ENCODE results near the gene GRIK3. TPM values are rescaled to one million over a fixed set of nuclear protein-coding genes. Genes with fewer than 3 reads are reported as not detected.

The GRIK3 gene
- polyA plus RNA-seq, 1 donor: 3.4 TPM

DNA sequence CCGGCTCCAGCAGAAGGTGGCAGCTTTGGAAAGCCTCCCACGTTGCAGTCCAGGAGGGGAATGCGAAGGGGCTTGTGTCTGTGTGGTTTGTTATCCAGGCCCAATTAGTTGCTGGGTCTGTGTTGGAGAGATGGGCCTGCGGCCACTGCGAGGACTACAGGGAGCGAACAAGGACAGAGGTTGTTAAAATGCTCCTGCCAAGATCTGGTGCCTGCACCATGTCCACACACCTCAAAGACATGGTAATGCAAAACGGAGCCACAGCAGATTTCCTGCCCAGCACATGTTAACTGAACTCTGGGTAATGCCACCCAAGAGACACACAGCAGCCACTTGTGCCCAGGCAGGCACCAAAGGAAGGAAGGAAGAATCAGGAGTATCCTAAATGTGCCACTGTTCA lies 18.6 kb downstream of the GRIK3 start:
- DNase-seq: no peak

DNA sequence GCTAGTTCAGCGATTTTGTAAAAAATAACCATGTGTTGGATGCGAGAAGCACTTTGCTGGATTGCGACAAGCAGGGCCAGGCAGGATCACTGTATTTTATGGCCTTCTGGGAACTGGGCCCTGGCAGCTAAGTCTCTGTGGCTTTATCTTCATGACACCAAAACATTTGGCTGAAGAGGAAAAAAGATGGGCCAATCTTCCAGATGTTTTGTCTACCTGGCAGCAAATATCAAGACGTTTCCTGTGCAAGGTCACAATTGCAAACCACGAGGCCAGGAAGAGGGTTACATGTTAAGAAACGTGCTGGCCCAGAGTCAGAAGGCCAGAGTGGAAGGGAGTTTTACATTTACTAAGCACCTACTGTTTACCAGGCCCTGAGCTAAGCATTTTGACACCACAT lies 22.1 kb downstream of the GRIK3 start:
- no peak for DNase-seq

DNA sequence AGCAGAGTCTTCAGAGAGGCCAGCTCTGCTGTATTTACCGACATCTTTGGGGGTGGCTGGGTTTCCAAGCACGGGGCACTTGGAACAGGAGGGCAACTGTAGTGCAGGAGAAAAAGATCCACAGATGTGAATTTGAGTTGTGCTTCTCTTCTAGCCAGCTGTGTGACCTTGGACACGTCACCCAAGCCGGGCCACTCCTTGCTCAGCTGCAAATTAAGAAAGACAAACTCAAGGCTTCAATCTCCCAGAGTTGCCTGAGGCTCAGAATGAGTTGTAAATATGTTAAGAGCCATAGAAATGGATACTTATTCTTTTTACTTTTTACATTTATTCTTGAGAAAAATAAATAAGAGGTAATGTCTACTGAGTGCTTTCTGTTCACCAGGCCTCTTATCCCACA lies 24.3 kb downstream of the GRIK3 start:
- DNase-seq: no peak

DNA sequence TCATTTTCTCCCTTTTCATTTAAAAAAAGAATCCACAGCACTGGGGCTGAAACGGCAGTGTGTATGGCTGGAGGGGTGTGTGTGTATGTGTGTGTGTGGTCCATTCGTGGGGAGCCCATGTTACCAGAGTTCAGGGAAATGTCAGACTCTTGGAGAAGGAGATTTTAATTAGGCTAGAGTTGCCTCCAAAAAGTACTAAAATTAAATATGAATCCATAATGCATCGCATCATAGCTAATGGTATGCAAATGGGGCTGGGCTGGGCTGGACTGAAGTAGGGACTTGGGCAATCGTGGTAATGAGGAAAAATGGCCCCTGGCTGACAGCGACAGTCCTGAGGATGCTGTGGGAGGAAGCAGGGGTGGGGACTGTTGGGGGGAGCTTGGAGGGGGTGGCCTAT lies 24.8 kb downstream of the GRIK3 start:
- no peak for DNase-seq

DNA sequence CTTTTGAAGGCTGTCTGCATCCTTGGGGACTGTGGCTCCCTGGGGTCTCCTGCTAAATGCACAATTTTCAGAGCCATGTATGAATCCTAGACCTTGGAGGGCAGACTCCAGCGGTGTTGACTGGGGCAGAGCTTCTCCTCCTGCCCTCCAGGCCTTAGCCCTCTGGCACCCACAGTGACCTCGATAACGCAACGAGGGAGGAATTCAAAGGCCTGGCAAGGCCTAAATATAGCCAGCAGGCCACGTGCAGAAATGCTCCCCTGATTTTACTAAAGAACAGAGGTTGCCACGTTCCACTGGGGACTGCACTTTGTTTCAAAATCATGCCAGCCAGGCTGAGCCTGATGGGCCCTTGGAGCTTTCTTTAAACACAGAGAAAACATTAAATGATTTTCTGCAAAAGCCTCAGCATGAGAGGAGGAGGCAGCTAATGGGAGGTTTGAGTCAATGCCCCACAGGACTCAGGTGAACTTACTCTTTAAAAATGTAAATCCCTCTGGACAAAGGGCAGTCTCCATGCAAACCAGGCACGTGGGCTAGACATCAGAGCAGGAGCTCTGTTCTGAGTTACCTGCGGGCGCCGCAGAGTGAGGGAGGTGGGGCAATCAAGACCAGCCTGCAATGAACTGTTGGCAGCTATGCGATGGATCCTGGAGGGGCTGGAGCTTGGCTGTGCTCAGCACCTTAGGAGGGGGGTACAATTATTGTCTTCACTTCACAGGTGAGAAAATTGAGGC lies 28.0 kb downstream of the GRIK3 start:
- no peak for DNase-seq

DNA sequence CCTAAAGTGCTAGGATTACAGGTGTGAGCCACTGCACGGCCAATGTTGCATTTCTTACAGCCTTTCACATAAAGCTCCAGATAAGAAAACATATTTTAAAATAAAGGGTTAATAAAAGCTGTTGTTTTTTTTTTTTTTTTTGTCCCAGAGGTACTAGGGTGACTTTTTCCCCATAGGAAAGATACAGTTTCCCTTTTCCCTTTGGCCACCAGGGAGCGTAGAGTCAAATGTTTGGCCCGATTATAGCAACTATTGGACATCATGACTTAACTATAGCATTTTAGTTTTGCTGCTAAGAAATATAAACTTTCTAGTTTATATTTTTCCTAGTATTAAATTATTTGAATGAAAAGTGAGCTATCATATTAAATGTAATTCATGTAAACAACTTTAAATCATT lies 31.4 kb downstream of the GRIK3 start:
- DNase-seq: no peak

DNA sequence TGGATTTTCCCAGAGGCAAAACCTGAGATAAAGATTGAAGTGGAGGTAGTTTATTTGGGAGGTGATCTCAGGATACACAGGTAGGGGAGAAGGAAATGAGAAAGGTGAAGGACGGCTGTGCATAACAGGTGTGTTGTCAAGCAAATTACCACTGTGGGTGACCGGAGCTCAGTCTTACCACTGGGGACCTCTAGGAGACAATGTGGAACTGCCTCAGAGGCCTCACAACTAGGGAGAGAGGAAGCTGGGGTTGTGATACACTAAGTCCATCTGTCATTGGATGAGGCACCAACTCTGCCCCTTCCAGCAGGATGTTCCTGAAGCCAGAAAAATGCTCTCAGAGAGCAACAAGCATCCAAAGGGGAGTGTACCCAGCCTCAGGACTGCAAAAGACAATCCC lies 32.6 kb downstream of the GRIK3 start:
- no peak for DNase-seq

DNA sequence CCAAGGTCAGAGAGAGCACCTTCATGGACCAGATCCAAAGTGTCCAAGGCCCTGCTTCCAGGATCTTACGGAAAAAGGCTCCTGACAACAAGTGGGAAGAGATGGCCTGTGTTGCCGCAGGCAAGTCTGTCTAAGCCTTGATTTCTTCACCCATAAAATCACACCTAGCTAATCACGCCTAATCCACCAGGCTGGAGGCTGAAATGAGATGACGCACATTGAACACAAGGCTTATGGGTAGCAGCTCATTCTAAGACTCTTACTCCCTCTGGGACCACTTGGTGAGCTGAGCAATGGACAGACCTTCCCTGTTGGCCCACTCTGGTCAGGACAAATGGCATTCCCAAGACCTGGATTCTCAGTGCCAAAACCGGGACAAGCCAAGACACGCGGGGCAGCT lies 38.2 kb downstream of the GRIK3 start:
- DNase-seq: no peak

DNA sequence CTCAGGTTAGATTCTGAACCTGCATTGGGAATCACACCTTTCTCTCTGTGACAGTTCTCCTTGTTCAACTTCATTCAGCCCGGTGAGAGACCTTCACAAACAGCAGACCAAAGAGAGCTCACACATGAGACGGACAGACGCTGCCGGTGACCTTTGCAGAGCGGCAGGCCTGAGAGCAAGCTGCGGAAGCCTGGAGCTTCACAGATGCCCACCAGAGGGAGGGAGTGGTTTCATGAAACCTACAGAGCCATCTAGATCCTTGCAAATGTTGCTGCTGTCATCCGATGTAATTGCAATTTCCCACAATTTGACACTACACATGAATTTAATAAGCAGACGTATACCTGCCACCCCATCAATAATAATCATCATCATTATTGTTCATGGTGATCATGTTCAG lies 39.4 kb downstream of the GRIK3 start:
- no peak for DNase-seq

DNA sequence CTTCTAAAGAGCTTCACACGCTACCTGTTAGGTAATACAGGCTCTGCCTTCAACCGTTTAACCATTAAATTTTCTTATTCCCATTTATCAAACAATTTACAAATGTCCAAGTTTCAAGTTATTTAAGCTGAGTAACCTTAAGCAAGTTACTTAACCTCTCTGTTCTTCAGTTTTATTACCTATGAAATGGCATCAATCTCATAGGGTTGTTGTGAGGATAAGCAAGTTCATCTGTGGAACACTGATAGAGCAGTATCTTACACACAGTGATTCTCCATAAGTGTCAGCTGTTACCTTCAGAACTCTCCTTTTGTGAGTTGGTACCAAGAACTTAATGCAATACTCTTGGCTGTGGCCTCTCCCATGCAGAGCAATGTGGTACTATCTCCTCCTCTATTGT lies 40.0 kb downstream of the GRIK3 start:
- no peak for DNase-seq

DNA sequence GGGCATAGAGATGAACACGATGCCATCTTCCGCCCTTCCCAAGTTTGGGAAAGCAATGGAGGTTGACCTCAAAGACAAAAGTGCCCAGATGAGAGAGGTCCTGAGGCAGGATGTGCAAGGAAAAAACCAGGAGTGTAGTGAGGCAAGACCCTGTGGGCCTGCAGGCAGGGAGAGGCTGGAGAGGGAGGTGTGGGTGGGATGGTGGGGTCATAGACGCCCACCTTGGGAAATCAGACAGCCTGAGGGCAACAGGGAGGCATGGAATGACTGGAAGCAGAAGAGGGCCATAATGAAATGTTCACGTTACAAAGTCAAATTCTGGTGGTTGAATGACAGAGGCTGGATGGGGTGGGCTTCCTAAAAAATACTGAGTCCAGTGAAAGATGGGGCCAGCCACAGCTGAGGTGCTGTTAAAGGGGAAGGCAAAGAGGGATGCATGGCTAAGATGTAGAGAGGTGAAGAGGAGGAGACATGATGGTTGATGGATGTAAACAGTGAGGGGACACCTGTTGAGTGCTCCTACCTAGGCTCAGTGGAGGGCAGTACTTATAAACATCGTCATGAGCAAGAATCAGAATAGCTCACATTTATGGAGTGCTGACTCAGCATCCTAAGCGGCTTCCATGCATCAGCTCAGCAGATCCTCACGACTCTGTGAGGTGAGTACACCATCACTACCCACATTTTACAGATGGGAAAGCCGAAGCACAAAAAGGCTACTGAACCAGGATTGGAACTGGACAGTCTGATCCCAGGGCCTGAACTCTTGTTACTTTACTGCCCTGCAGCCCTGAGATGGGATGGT lies 42.0 kb downstream of the GRIK3 start:
- DNase-seq: no peak

DNA sequence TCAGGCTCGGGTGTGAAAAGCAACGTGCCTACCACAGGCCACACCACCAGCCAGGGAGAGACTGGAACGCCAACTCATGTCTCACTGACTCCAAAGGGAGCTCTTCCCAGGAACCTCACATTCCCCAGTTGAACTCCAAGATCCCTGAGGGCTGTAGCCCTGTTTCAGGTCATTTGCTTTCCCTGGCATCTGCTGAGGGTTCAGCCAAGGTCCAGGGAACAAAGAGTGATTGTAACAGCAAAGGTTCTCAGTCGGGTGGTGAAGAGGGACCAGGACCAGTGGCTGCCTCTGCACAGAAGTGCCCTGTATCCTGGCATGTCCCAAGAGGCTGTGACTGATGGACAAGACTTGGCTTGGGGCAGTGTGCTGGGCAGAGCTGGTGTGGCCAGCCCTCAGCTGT lies 42.8 kb downstream of the GRIK3 start:
- no peak for DNase-seq

DNA sequence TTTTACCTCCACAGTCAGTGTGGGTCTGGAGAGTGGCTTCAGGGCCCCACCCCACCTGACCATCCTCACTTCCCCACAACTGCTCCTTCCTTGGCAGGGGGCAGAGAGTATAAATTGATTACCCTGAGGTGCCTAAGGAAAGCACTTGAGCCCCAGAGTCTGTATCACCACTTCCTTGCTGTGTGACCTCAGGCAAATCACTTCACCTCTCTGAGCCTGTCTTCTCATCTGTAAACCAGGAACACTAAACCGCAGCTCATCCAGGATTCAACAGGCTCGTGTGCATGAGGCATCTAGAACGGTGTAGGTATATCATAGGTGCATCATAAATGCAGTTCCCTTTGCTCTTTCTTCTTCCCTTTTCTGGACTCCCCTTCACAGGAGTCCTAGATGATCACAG lies 43.4 kb downstream of the GRIK3 start:
- DNase-seq: no peak

DNA sequence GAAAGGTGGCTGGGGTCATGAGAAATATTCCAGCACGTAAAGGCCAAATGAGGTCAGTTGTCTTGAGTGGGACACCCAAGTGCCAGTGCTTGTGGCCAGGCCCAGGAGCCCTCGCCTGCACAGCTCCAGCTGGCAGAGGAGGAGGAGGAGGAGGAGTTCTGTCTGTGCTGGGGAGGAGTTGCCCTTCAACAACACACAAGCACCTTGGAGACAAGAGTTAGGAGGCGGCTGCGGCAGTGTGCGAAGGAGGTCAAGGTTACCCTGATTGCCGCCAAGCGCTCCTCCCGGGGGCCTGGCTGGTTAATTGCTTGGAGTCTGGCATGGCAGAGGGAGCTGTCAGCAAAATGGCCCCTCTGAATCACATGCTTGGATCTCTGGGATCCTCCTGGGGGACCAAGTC lies 45.1 kb downstream of the GRIK3 start:
- DNase-seq: no peak

DNA sequence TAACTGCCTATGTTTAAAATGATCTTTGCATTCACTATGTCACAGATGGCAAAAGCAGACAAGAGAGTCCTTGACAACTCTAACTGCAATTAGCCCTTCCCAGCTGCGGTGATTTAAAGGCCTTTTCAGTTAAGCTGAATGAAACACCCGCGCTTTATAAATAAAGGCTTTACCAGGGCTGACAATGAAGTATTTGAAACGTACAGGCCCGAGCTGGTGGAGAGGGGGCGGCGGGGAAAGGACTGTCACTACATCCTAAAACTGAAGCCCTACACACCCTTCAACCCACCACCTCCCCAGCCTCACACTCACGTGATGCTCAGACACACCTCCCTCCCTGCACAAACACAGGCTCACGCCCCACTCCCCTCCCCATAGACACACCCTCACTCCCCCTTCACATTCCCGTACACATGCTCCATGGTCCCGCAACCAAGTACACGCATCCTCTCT lies 45.5 kb downstream of the GRIK3 start:
- no peak for DNase-seq

DNA sequence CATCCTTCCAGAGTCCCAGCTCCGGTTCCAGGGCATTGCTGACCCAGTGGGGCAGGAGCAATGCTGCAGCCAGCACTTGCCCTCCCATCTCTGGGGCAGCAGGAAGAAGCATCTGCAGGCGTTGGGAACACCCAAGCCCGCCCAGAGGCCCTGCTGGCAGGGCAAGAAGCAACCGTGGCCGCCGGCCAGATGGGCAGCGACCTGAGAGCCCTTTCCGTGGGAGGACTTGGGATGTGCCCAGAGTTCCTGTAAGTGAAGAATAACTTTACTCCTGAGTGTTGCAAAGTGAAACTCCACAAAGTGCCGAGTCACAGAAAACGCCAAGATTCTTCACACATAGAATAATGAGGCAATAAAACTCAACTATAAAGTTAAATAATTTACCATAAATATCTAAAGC lies 46.0 kb downstream of the GRIK3 start:
- no peak for DNase-seq

DNA sequence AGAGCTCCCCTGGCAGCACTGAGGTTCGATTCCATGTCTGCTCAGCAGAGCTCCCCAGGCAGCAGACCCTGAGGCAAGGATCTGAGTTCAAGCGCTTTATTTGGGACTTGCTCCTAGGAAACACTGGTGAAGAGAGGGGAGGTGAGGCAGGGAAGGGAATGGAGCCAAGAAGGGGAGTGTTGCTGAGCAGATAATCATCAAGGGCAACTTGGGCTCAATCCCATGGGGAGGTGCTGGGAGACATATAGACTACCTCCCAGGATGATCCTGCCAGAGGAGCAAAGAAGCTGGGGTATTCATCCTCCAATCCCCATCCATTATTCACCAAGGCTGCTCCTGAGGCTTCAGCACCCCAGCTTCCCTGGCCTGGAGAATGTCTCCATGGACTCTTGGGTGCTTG lies 47.0 kb downstream of the GRIK3 start:
- no peak for DNase-seq

DNA sequence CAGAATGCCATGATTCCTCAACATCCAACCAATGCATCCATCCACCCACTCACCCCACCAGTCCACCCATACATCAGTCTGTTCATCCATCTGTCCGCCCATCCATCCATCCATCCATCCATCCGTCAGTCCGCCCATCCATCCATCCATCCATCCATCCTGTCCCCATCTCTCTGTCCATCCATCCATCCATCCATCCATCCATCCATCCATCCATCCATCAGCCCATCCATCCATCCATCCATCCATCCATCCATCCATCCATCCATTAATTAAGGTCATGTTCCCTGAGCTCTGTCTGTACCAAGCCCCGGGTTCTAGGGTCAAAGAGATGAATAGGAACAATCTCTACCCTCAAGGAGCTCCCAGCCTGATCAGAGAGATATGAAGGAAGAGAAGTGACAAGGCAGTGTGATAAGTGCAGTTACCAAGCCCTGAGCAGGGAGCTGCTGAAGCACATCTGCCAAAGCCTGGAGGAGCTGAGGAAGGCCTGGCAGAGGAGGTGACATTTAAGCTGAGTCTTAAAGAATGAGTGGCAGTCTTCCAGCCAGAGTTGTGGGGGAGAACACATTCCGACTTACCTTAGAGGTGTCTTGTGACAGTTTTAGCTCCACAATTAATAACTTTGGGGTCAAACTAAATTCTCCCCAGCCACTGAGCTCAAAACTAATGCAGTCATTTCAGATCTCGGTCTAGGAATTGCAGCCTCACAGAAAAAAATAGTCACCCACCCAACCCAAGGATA lies 47.9 kb downstream of the GRIK3 start:
- DNase-seq: no peak

DNA sequence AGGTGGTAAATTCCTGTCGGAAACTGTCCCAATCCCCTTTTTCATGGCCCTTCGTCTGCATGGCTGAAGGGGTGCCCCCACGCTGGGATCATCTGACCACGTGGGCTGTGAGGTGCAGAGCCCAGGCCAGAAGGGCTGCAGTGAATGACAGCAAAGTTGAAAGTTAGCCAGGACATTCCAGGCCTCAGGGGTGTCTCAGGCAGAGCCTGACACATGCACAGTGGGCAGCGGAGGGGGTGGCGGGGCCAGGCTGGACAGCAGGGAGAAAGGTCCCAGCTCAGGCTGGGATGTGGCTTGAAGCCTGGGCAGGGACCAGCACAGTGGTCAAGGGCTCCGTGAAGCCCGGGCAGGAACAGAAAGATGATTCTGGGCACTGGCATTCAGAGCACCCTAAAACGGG lies 49.6 kb downstream of the GRIK3 start:
- no peak for DNase-seq

DNA sequence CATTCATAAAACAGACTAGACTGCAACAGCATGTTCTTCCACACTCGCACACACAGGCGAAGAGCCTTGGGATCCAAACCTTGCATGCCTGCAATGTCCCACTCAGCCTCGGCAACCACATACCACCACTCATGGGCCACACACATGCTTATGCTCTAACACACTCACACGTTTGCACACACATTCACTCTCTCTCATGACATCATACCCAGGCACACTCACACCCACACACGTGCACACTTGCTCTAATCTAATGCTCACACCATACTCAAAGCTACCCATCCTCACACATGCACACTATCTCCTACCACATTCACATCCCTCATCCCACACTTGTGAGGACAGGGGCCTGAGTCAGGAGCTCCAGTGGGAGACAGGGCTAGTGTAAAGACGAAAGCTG lies 50.3 kb downstream of the GRIK3 start:
- no peak for DNase-seq

DNA sequence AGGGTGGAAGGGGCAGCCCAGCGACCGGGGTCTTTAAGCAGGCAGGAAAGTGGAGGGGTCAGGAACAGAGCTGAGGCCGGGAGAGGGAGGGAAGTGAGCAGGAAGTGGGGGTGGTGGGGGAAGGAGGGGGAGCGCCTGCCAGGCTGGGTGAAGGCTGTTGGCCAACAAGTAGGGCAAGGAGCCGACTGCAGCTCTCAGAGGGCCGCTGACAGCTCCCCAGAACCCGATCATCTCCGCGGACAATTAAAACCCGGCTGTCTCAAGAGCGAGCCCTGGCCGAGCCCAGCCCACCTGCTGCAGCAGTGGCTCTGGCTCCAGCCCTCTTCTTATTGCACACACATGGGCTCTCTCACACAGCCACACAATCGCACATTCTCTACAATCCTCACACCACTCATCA lies 51.6 kb downstream of the GRIK3 start:
- DNase-seq: no peak

DNA sequence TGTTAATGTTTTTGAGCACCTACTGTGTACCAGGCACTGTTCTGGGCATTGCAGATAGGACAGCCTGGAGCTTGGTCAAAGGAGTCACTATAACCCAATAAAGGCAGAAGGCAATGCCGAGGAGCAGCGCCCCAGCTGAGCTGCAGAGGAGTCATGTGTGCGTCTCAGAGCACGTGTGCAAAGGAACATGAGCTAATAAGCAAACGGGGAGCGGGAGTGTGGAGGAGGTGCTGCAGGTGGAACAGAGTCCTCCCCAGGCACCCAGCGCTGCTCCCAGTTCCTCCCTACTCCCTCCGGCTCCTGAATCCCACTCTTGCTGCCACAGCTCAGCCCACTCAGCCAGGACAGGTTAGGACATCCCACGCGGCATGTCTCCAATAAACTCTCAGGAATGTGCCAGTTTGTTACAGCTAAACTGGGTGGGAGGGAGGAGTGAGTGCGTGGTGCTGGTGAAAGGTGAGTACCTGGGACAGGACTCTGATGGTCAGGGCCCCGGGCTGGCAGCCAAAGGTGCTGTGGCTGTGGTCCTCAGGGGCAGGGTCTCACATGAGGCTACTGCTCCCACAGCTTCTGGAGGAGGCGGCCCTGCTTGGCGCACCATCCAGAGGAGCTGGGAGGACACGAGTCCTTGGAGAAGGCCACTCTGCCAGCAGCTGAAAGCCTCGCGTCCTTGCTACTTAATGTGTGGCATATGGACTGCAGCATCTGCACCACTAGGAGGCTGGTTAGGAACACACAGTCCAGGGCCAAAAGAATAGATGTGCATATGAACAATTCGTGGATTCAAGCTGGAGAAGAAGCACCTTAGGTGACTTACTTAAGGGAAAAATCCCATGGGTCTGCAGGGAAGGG lies 52.3 kb downstream of the GRIK3 start:
- no peak for DNase-seq
